OCI-LY3 (cell line): ENCODE data around the gene MGRN1.

Experiments used
- CTCF ChIP-seq: fragments of 200-600, 300-600 bp; sonication (generic); IDR thresholded peaks from 2 replicates; pipeline ENCODE4 v1.5.1; 2014; ENCODE audit warnings: antibody characterized with exemption, low read length, low read depth
- EZH2phosphoT487 ChIP-seq: fragments of 200-600 bp; shearing (Covaris generic); IDR thresholded peaks from 2 replicates; pipeline ENCODE4 v1.6.1; 2018; ENCODE audit warnings: antibody characterized with exemption, mixed run types, low read depth

- TF ChIP-seq CTCF (no peak), EZH2phosphoT487 (no peak)
Measured at GRCh38 chr16:4700380-4700996, 75.9 kb downstream of the MGRN1 start.
